Peyer's patch (tissue), 4 donors: ENCODE measurements around the gene SLC6A14. TPM values are rescaled to one million over a fixed set of nuclear protein-coding genes. Genes with fewer than 3 reads are reported as not detected.

Source experiments
- DNase-seq, 3 donors: peaks; one replicate each; pipeline ENCODE4 v3.0.0-alpha.2; 2017 to 2019
- H3K27ac ChIP-seq, 4 donors: fragments of 200-600 bp; sonication (generic); one replicate each; pipeline ENCODE4 v1.5.1; 2016 to 2019
- H3K27me3 ChIP-seq, 2 donors: fragments of 200-600 bp; sonication (generic); one replicate each; pipeline ENCODE4 v1.5.1; 2019
- H3K36me3 ChIP-seq, 3 donors: fragments of 200-600 bp; sonication (generic); one replicate each; pipeline ENCODE4 v1.5.1; 2016 to 2019
- H3K4me1 ChIP-seq, 4 donors: fragments of 200-600 bp; sonication (generic); one replicate each; pipeline ENCODE4 v1.5.1; 2016 to 2019
- H3K4me3 ChIP-seq, 4 donors: fragments of 200-600 bp; sonication (generic); 1 replicate in 3 of 4; 2 replicates in 1 of 4; pipeline ENCODE4 v1.5.1; 2016 to 2019; ENCODE audit warnings: mild to moderate bottlenecking in 1 of 4
- H3K9me3 ChIP-seq, 4 donors: fragments of 200-600 bp; sonication (generic); one replicate each; pipeline ENCODE4 v1.5.1; 2016 to 2019; ENCODE audit warnings: mild to moderate bottlenecking in 1 of 4
- CTCF ChIP-seq, 6 experiments: fragments of 450-650 bp in 4 of 6; fragments of 200-600 bp in 2 of 6; sonication (generic) in 1 of 6; IDR thresholded peaks; one replicate each; pipeline ENCODE4 v1.5.1; 2017 to 2019; ENCODE audit warnings: antibody characterized with exemption in 6 of 6, mild to moderate bottlenecking in 3 of 6, moderate library complexity in 1 of 6
- POLR2A ChIP-seq, 2 donors: fragments of 450-650 bp; IDR thresholded peaks; one replicate each; pipeline ENCODE4 v1.5.1; 2017; ENCODE audit warnings: antibody characterized with exemption in 2 of 2, mild to moderate bottlenecking in 2 of 2, moderate library complexity in 2 of 2
- small RNA-seq, 2 donors: library from RNA; depleted of rRNA; stranded (forward); fragments of <200 nt; gene quantifications; one replicate each; pipeline ENCODE3, GENCODE V24; 2016
- total RNA-seq, 4 donors: library from RNA; depleted of rRNA; stranded (reverse); fragments of >200 nt; gene quantifications; one replicate each; pipeline ENCODE4 v1.1.0, GENCODE V29; 2016

The SLC6A14 gene
- total RNA-seq, 4 donors from 2014 or later: 0.18 to 0.40 (median 0.28) TPM; not detected in 1

GRCh38 chrX:116480059-116480458 is 43.7 kb downstream of the SLC6A14 start:
- no peaks in the 10 kb centered on the region for H3K9me3 ChIP-seq
- H3K4me1 ChIP-seq: no peaks in the 10 kb centered on the region
- H3K36me3 ChIP-seq: no peaks in the 10 kb centered on the region
- no peak overlapping the region for H3K4me3 ChIP-seq
- TF ChIP-seq CTCF (IDR thresholded peaks at IDR 0.05) (no peak), POLR2A (IDR thresholded peaks at IDR 0.05) (no peak)
- no peak overlapping the region for H3K27ac ChIP-seq
- DNase-seq: no peak
- H3K27me3 ChIP-seq: no peaks in the 10 kb centered on the region

DNA sequence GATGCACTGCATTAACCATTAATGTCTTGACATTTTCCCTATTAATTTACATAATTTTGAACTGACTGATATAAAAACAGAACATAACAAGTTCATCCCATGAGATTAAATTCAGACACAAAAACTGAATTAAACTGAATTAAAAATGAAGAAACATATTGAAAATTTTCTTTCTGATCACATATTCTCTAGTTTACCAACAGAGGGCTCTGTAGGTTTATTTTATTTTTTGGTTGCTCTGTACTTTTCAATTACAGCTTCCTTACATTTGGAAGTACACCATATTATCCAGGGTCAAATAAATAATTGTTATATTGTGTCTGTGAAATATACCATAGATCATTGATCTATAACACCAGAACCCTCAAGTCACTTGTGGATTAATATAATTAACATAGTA is 53.7 kb downstream of the SLC6A14 start:
- Histone ChIP-seq H3K27ac (no peak overlapping the region), H3K27me3 (no peaks in the 10 kb centered on the region), H3K4me1 (no peaks in the 10 kb centered on the region), H3K9me3 (no peaks in the 10 kb centered on the region), H3K4me3 (no peak overlapping the region), H3K36me3 (no peaks in the 10 kb centered on the region)
- no peak for DNase-seq
- no peak for TF ChIP-seq POLR2A (IDR thresholded peaks at IDR 0.05)
- peak in 2 of 6 experiments; percentile 15 to 18 for TF ChIP-seq CTCF (IDR thresholded peaks at IDR 0.05)

GRCh38 chrX:116493271-116493670 is 56.9 kb downstream of the SLC6A14 start:
- H3K4me1 ChIP-seq: no peaks in the 10 kb centered on the region
- H3K27ac ChIP-seq: no peak overlapping the region
- H3K4me3 ChIP-seq: no peak overlapping the region
- no peak for DNase-seq
- H3K36me3 ChIP-seq: no peaks in the 10 kb centered on the region
- H3K27me3 ChIP-seq: no peaks in the 10 kb centered on the region
- TF ChIP-seq POLR2A (IDR thresholded peaks at IDR 0.05) (no peak), CTCF (IDR thresholded peaks at IDR 0.05) (no peak)
- H3K9me3 ChIP-seq: no peaks in the 10 kb centered on the region

DNA sequence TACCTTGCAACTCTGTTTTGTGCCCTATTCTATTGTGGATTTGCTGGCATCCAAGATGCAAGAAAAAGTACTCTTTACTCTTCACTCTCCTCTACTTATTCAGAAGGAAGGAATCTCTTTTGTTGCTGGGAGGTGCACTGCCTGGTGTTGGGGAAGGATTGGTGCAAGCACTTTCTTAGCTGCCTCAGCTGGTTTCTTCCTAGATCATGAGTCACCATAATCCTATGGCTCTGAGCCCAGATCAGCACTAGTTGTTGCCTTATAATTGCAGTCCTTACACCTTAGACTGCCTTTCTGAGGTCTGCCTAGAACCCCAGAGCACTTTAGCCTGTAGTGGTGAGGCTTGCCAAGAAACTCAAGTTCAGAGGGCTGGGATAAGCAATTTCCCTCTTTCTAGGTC is 63.4 kb downstream of the SLC6A14 start:
- Histone ChIP-seq H3K4me3 (no peak overlapping the region), H3K9me3 (no peaks in the 10 kb centered on the region), H3K36me3 (no peaks in the 10 kb centered on the region), H3K27me3 (no peaks in the 10 kb centered on the region), H3K27ac (no peak overlapping the region), H3K4me1 (no peaks in the 10 kb centered on the region)
- DNase-seq: no peak
- TF ChIP-seq CTCF (IDR thresholded peaks at IDR 0.05): no peak
- TF ChIP-seq POLR2A (IDR thresholded peaks at IDR 0.05): no peak

Small RNA genes within 50 kb of the gene (small RNA-seq; reads per million reads assigned to genes)
- gene RNU6-154P: 0 reads per million in 2 donors

Other genes with a start within 250 kb of the SLC6A14 start
- gene CT83, start 26.4 kb downstream of the SLC6A14 start, total RNA-seq: not detected